GM15510 (cell line): ENCODE data around the gene TMEM125.

Experiments used
- POLR2A ChIP-seq: IDR thresholded peaks from 3 replicates; pipeline ENCODE4 v1.6.1; 2011; ENCODE audit warnings: borderline replicate concordance; ENCODE audit not compliant: insufficient read length; ENCODE audit errors: extremely low read depth

Gene TMEM125

GRCh38 chr1:43267291-43267805 is 2.4 kb upstream of the TMEM125 start:
- TF ChIP-seq POLR2A, result no peak

DNA sequence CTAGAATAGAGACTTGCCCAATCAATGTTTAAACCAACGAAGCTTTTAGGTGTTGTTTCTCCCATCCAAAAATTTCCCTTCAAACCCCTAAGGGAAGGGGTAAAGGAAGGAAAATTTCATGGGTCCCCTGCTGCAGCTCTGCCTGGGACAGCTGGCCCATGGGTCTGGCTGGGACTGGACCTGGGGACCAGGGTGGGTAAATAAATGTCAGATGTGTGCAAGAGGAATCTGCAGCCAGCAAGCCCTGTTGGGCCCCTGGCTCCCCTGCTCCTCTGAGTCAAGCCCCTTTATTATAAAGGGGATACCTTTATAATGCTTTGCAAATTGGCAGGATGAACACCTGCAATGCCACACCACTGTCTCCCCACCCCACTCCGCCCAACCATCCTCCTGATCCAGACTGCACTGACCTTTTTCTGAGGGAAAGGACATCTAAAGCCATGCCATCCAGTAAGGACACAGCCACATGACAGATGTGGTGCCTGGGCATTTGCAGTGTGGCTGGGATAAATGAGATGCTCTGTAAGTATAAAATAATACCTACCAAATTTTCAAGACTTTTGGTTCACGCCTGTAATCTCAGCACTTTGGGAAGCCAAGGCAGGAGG is 1.9 kb upstream of the TMEM125 start:
- TF ChIP-seq POLR2A, result no peak

GRCh38 chr1:43270421-43271095 is 775 bp downstream of the TMEM125 start:
- TF ChIP-seq POLR2A, result no peak

DNA sequence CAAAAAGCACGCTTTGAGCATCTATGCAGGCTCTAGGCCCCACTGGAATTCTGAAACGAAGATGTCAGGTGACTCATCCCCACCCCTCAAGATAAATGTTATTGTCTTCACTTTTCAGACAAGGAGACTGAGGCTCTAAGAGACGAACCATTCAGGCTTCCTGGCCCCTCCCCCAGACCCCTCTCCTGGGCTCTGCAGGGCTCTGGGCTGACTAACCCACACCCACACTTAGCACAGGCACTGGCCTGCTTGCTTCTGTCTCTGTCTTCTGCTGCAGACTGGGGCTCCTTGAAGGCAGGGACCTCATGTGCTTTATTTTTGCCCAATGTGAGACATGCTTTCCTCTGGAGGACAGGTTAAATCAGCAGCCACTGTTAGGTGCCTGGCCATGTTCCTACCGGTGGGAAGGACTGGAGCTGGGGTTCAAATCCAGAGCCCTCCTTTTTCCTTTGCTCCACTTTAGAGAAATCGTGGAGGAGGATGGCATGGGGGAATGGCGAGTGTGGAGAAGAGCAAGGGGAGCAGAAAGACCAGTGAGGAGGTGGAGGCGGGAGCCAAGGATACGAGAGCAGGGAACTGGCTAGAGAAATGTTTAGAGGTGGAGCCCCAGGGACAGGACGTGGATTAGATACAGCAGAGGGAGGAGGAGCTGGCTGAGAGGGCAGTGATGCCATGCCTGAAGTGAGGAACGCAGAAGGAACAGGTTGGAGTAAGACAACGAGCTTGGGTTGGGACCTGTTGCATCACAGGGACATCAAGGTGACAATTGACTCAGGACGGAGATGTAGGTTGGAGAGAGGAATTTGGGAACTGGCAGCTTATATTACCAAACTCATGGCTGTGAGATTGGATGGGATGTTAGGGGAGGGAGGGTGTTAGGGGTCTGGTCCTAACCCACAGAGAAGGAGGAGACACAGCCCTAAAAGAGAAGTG is 1.7 kb downstream of the TMEM125 start:
- TF ChIP-seq POLR2A, result no peak

DNA sequence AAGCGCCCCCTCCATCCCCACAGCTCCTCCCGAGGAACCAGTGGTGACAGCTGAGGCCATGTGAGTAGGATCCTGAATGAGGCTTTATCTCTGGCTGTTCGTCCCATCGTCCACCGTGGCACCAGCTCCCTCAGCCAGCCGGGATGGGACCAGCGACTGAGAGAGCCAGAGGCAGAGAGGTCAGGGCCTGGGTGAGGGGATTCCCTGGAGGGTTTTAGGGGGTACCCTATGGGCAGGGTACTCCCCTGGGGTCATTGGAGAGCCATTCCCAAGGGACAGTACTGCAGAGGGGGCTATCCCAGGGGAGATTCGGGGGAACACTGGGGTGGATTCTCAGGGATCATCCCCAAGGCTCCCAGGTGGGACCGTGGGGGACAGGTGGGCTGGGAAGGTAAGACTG is 2.4 kb downstream of the TMEM125 start:
- no peak for TF ChIP-seq POLR2A

DNA sequence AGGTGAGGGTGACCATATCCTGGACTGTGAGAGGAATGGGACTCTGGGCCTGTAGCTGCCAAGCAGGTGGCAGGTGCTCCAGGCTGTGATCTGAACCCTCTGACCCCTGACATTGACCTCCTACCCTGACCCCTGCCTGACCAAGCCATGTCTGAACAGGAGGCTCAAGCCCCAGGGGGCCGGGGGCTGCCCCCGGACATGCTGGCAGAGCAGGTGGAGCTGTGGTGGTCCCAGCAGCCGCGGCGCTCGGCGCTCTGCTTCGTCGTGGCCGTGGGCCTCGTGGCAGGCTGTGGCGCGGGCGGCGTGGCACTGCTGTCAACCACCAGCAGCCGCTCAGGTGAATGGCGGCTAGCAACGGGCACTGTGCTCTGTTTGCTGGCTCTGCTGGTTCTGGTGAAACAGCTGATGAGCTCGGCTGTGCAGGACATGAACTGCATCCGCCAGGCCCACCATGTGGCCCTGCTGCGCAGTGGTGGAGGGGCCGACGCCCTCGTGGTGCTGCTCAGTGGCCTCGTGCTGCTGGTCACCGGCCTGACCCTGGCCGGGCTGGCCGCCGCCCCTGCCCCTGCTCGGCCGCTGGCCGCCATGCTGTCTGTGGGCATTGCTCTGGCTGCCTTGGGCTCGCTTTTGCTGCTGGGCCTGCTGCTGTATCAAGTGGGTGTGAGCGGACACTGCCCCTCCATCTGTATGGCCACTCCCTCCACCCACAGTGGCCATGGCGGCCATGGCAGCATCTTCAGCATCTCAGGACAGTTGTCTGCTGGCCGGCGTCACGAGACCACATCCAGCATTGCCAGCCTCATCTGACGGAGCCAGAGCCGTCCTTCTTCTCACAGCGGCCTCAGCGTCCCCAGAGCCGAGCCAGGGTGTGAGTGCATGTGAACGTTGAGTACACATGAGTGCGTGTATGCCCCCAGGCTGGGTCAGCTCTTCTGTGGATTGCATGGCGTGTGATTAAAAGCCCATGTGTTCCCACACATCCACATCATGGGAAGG is 3.1 kb downstream of the TMEM125 start:
- TF ChIP-seq POLR2A, result no peak

- no peak for TF ChIP-seq POLR2A
These were observed 3.9 kb downstream of the TMEM125 start for GRCh38 chr1:43273708-43274107.

- TF ChIP-seq POLR2A, result no peak
These were observed 4.5 kb downstream of the TMEM125 start for GRCh38 chr1:43274125-43274803.

DNA sequence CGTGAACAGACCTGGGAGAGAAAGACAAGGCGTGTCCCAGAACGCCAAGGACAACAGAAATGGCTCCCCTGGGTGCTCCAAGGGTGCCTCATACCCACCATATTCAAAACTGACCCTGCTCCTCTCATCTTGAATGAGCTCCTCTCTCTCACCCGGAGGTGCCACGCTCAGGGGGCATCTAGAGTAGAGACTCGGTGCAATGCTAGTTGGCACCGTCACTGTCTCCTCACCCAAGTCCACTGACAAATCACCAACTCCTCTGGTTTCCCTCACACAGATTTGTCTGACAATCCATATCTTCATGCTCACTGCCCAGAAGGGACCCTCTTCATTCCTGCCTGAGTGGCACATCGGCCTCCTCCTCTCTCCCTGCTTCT is 5.0 kb downstream of the TMEM125 start:
- no peak for TF ChIP-seq POLR2A

GRCh38 chr1:43275826-43276620 is 6.2 kb downstream of the TMEM125 start:
- TF ChIP-seq POLR2A, result no peak

DNA sequence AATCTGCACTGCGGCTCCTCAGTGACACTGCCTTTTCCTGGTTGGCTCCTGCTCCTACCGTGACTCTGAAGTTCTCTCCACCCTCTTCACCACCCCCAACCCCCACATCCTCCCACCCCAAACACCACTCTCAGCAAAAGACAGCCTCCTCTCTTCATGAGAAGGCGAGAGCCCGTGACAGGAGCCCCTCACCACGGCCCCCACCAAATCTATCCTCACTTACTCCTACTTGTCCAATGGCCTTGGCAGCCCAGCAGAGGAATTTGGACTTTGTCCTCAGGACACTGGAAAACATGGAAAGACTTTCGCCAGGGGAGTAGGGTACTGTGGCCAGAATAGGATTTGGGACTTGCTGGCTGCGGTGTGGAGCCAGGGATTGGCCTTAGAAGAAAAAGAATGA is 6.9 kb downstream of the TMEM125 start:
- TF ChIP-seq POLR2A, result no peak

DNA sequence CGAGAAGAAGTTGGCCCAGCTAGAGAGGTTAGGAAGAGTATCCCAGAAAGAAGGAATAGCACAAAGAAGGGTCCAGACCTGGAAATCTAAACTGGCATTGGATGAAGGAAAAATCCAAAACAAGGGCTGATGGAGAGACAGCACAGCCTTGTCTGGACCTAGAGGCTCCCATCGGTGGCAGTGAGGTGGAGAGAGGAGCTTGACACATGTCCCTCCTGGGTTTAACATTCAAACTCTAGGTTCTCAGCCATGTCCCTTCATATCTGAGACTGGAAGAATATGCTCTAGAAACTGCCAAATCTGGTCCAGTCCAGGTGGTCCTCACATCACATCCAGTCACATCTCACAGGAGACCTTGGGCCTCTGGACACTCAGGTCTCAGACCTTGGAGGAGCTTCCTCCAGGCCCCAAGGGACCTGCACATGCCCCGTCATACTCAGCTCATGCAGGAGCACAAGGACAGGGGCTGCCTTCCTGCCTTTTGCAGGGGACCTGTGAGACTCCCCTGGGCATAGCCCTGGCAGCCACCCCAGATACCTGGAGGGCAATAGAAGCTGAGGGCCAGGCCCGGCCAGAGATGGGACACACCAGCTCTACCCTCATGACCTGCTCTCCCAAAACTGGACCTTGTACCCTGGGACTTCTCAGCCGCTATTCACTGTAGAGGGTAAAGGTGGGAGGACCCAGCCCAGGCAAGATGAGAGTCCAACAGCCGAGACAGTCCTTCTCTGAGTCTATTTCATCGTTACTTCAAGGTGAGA is 7.5 kb downstream of the TMEM125 start:
- TF ChIP-seq POLR2A, result no peak
